ENCODE results near the gene ERICH6B. TPM values are rescaled to one million over a fixed set of nuclear protein-coding genes. Genes with fewer than 3 reads are reported as not detected.

The ERICH6B gene
- total RNA-seq, 1 donor from 2014 or later = not detected

GRCh38 chr13:45521297-45521696, 94.2 kb downstream of the ERICH6B start:
- intact Hi-C loops (cut with DNase I) = no loop called here
- H3K4me1 ChIP-seq = no peaks in the 10 kb centered on the region
- DNase-seq (no peak), ATAC-seq (peak; percentile 59 to 90)
- TF ChIP-seq CTCF (IDR thresholded peaks at IDR 0.05) = no peak
- H3K36me3 ChIP-seq = peaks cover 82% of the 10 kb centered on the region
- H3K27me3 ChIP-seq (ENCODE audit: low read depth) = no peaks in the 10 kb centered on the region
- H3K27ac ChIP-seq = no peak overlapping the region
- H3K9me3 ChIP-seq = no peaks in the 10 kb centered on the region
- H3K4me3 ChIP-seq = no peak overlapping the region

- DNase-seq (no peak), ATAC-seq (no peak)
- Histone ChIP-seq H3K27ac (no peak overlapping the region), H3K36me3 (peaks cover 88% of the 10 kb centered on the region), H3K27me3 (ENCODE audit: low read depth) (no peaks in the 10 kb centered on the region), H3K4me1 (no peaks in the 10 kb centered on the region), H3K9me3 (no peaks in the 10 kb centered on the region), H3K4me3 (no peak overlapping the region)
- TF ChIP-seq CTCF (IDR thresholded peaks at IDR 0.05) = no peak
- intact Hi-C loops (cut with DNase I) = no loop called here
These were observed 96.0 kb downstream of the ERICH6B start for GRCh38 chr13:45519493-45519892.

GRCh38 chr13:45518525-45519245, 96.9 kb downstream of the ERICH6B start:
- intact Hi-C loops (cut with DNase I) = no loop called here
- Histone ChIP-seq H3K27ac (no peak overlapping the region), H3K4me1 (no peaks in the 10 kb centered on the region), H3K27me3 (ENCODE audit: low read depth) (no peaks in the 10 kb centered on the region), H3K9me3 (no peaks in the 10 kb centered on the region), H3K36me3 (peaks cover 89% of the 10 kb centered on the region), H3K4me3 (no peak overlapping the region)
- ATAC-seq (no peak), DNase-seq (no peak)
- TF ChIP-seq CTCF (IDR thresholded peaks at IDR 0.05) = no peak

- Histone ChIP-seq H3K36me3 (peaks cover 89% of the 10 kb centered on the region), H3K4me3 (no peak overlapping the region), H3K4me1 (no peaks in the 10 kb centered on the region), H3K9me3 (no peaks in the 10 kb centered on the region), H3K27me3 (ENCODE audit: low read depth) (no peaks in the 10 kb centered on the region), H3K27ac (no peak overlapping the region)
- ATAC-seq (no peak), DNase-seq (no peak)
- intact Hi-C loops (cut with DNase I) = no loop called here
- TF ChIP-seq CTCF (IDR thresholded peaks at IDR 0.05) = no peak
These were observed 98.8 kb downstream of the ERICH6B start for GRCh38 chr13:45516757-45517156.

GRCh38 chr13:45512098-45512496, 103.4 kb downstream of the ERICH6B start:
- H3K4me1 ChIP-seq = no peaks in the 10 kb centered on the region
- DNase-seq (no peak), ATAC-seq (no peak)
- peaks cover 90% of the 10 kb centered on the region for H3K36me3 ChIP-seq
- no peak overlapping the region for H3K27ac ChIP-seq
- H3K27me3 ChIP-seq (ENCODE audit: low read depth) = no peaks in the 10 kb centered on the region
- no peaks in the 10 kb centered on the region for H3K9me3 ChIP-seq
- TF ChIP-seq CTCF (IDR thresholded peaks at IDR 0.05) = no peak
- no peak overlapping the region for H3K4me3 ChIP-seq
- intact Hi-C loops (cut with DNase I) = no loop called here

Measured in lower lobe of right lung (tissue), 2 donors.